ENCODE results near the gene INPP5B.

GRCh38 chr1:37948166-37948565 is 1.3 kb upstream of the INPP5B start:
- TF ChIP-seq TAF1 (IDR thresholded peaks at IDR 0.05; ENCODE audit: borderline replicate concordance, insufficient read depth, low read length), result no peak
- no peak for TF ChIP-seq POLR2AphosphoS5 (IDR thresholded peaks at IDR 0.05; ENCODE audit: low read depth, low read length)
- no peak for TF ChIP-seq REST (IDR thresholded peaks at IDR 0.05; ENCODE audit: insufficient read depth in 1 of 2, low read depth in 2 of 2, low read length in 2 of 2)
- TF ChIP-seq FOXP2 (optimal IDR thresholded peaks at IDR 0.05; ENCODE audit: borderline replicate concordance, extremely low read depth, extremely low read length, insufficient read depth), result no peak
- no peak for TF ChIP-seq SIN3A (IDR thresholded peaks at IDR 0.05; ENCODE audit: borderline replicate concordance, insufficient read depth, low read length)
